ENCODE results near the gene ABHD11. TPM values are rescaled to one million over a fixed set of nuclear protein-coding genes. Genes with fewer than 3 reads are reported as not detected.

Gene ABHD11
- total and polyA plus RNA-seq, 8 donors: 12.5 to 36.3 (median 15.7) TPM

- intact Hi-C loops (cut with DNase I): no loop called here
- no peak for TF ChIP-seq CTCF (IDR thresholded peaks at IDR 0.05)
- no peaks in the 10 kb centered on the region for H3K27me3 ChIP-seq
- H3K4me1 ChIP-seq: peaks cover 12 to 28% of the 10 kb centered on the region in 2 donors
- peaks cover 0 to 18% of the 10 kb centered on the region in 2 donors for H3K36me3 ChIP-seq
- no peak for ATAC-seq
- peak overlapping the region in 1 of 2 donors; percentile 41 for H3K27ac ChIP-seq
- no peak overlapping the region for H3K4me3 ChIP-seq
- H3K9me3 ChIP-seq: no peaks in the 10 kb centered on the region
- DNase-seq: no peak
Measured at GRCh38 chr7:73740212-73740611, 1.6 kb upstream of the ABHD11 start.

GRCh38 chr7:73739387-73739767, 775 bp upstream of the ABHD11 start:
- Histone ChIP-seq H3K4me3 (peak overlapping the region; percentile 95 to 96), H3K27ac (peak overlapping the region; percentile 87 to 92), H3K36me3 (peaks cover 0 to 18% of the 10 kb centered on the region in 2 donors), H3K4me1 (peaks cover 12 to 37% of the 10 kb centered on the region in 2 donors), H3K27me3 (no peaks in the 10 kb centered on the region), H3K9me3 (no peaks in the 10 kb centered on the region)
- DNase-seq (no peak), ATAC-seq (no peak)
- intact Hi-C loops (cut with DNase I): no loop called here
- no peak for TF ChIP-seq CTCF (IDR thresholded peaks at IDR 0.05)

GRCh38 chr7:73738220-73738611, 386 bp downstream of the ABHD11 start:
- Histone ChIP-seq H3K36me3 (peaks cover 0 to 18% of the 10 kb centered on the region in 2 donors), H3K9me3 (no peaks in the 10 kb centered on the region), H3K4me1 (peaks cover 12 to 38% of the 10 kb centered on the region in 2 donors), H3K27me3 (no peaks in the 10 kb centered on the region), H3K4me3 (peak overlapping the region; percentile 95 to 96), H3K27ac (peak overlapping the region; percentile 74 to 87)
- intact Hi-C loops (cut with DNase I): no loop called here
- DNase-seq: peak in 3 of 4 donors; percentile 44 to 67 (median 60)
- no peak for TF ChIP-seq CTCF (IDR thresholded peaks at IDR 0.05)
- peak; percentile 23 for ATAC-seq

GRCh38 chr7:73737491-73738219, 947 bp downstream of the ABHD11 start:
- H3K27ac ChIP-seq: peak overlapping the region in 1 of 2 donors; percentile 87
- no peaks in the 10 kb centered on the region for H3K9me3 ChIP-seq
- intact Hi-C loops (cut with DNase I): no loop called here
- peaks cover 0 to 18% of the 10 kb centered on the region in 2 donors for H3K36me3 ChIP-seq
- peaks cover 12 to 38% of the 10 kb centered on the region in 2 donors for H3K4me1 ChIP-seq
- no peak for DNase-seq
- H3K27me3 ChIP-seq: no peaks in the 10 kb centered on the region
- TF ChIP-seq CTCF (IDR thresholded peaks at IDR 0.05): no peak
- H3K4me3 ChIP-seq: peak overlapping the region; percentile 95 to 96
- no peak for ATAC-seq

- H3K4me3 ChIP-seq: no peak overlapping the region
- no peaks in the 10 kb centered on the region for H3K9me3 ChIP-seq
- H3K27me3 ChIP-seq: no peaks in the 10 kb centered on the region
- ATAC-seq (no peak), DNase-seq (no peak)
- H3K27ac ChIP-seq: no peak overlapping the region
- H3K4me1 ChIP-seq: peaks cover 12 to 40% of the 10 kb centered on the region in 2 donors
- peaks cover 0 to 18% of the 10 kb centered on the region in 2 donors for H3K36me3 ChIP-seq
- no peak for TF ChIP-seq CTCF (IDR thresholded peaks at IDR 0.05)
- intact Hi-C loops (cut with DNase I): no loop called here
Measured at GRCh38 chr7:73736885-73737284, 1.7 kb downstream of the ABHD11 start.

All from left lung (tissue), 10 donors.